ENCODE results near the gene ANKRD34B.
A peak's percentile ranks its signal among the peaks of the same experiment; 100 is the strongest.

ANKRD34B gene

DNA sequence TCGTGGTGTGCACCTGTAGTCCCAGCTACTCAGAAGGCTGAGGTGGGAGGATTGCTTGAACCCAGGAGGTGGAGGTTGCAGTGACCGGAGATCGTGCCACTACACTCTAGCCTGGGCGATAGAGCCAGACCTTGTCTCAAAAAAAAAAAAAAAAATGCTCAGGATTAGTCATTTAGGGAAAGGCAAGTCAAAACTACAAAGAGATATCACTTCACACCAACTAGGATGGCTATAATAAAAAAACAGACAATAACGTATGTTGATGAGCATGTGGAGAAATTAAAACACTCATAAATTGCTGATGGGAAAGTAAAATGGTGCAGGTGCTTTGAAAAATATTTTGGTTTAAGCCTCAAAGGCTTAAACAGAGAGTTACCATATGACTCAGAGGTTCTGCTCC, 6.3 kb upstream of the ANKRD34B start:
- Histone ChIP-seq H4K8ac (ENCODE audit: low read depth, low read length) (no peak overlapping the region), H3K23ac (ENCODE audit: low read depth, low read length, poor library complexity) (no peak overlapping the region), H3K14ac (ENCODE audit: low read length) (no peak overlapping the region), H3K18ac (ENCODE audit: low read length) (no peak overlapping the region), H3K4me3 (ENCODE audit: low read length in 2 of 2) (no peak overlapping the region), H3K9ac (ENCODE audit: low read depth, low read length, poor library complexity) (no peak overlapping the region), H2AFZ (ENCODE audit: low read length) (no peak overlapping the region), H3K36me3 (replicated peaks in 1 of 2; ENCODE audit: control insufficient read depth in 2 of 2, insufficient read depth in 2 of 2, low read length in 2 of 2) (no peaks in the 10 kb centered on the region), H3K27me3 (ENCODE audit: control insufficient read depth in 3 of 3, insufficient read depth in 3 of 3, low read depth in 1 of 3, low read length in 3 of 3) (peaks cover 0 to 35% (median 0%) of the 10 kb centered on the region in 3 experiments), H3K4me1 (ENCODE audit: control insufficient read depth in 2 of 2, insufficient read depth in 1 of 2, low read depth in 1 of 2, low read length in 2 of 2) (no peaks in the 10 kb centered on the region), H2BK5ac (ENCODE audit: low read length) (no peak overlapping the region), H3K79me1 (ENCODE audit: low read depth, low read length) (no peaks in the 10 kb centered on the region), H3K4ac (ENCODE audit: low read length) (no peak overlapping the region), H3K4me2 (ENCODE audit: insufficient read depth, low read length, poor library complexity, severe bottlenecking) (no peak overlapping the region), H3K27ac (replicated peaks; ENCODE audit: low read length) (no peak overlapping the region), H2BK12ac (ENCODE audit: low read length) (no peak overlapping the region), H3K9me3 (replicated peaks in 1 of 2; ENCODE audit: control insufficient read depth in 2 of 2, insufficient read depth in 1 of 2, low read depth in 1 of 2, low read length in 2 of 2) (no peaks in the 10 kb centered on the region), H2BK120ac (ENCODE audit: low read depth, low read length) (no peak overlapping the region), H2AK5ac (ENCODE audit: low read depth, low read length) (no peak overlapping the region), H4K91ac (ENCODE audit: low read depth, low read length, poor library complexity) (no peak overlapping the region), H2BK15ac (ENCODE audit: low read length) (no peak overlapping the region)
- DNase-seq (ENCODE audit: low spot score): no peak
- WGBS, 2 donors (ENCODE audit: extremely low coverage in 2 of 2, insufficient read length in 2 of 2, insufficient replicate concordance in 1 of 2): no CpG with 5 or more reads among the region's 5 CpGs

DNA sequence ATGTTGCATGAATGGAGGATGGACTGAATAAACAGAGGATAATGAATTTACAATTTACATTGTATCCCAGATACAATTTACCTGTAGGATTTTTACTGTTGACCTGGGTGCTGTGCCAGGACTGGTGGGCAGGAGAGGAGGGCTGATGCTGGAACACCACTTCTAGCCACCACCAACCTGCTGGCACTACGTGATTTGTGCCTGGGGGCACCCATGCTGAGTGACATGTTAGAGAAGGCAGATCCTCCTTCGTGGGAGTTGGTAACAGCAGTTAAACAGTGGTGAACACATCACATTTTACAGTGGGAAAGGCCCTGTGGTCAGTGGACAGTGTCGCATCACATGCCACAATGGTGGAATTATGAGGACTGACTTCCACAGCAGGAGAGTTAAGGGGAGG, 3.0 kb upstream of the ANKRD34B start:
- no peak overlapping the region for H2BK15ac ChIP-seq (ENCODE audit: low read length)
- no peak overlapping the region for H3K27ac ChIP-seq (replicated peaks; ENCODE audit: low read length)
- H3K9me3 ChIP-seq (replicated peaks in 1 of 2; ENCODE audit: control insufficient read depth in 2 of 2, insufficient read depth in 1 of 2, low read depth in 1 of 2, low read length in 2 of 2): no peaks in the 10 kb centered on the region
- peaks cover 2 to 3% of the 10 kb centered on the region in 2 donors for H3K4me1 ChIP-seq (ENCODE audit: control insufficient read depth in 2 of 2, insufficient read depth in 1 of 2, low read depth in 1 of 2, low read length in 2 of 2)
- H3K27me3 ChIP-seq (ENCODE audit: control insufficient read depth in 3 of 3, insufficient read depth in 3 of 3, low read depth in 1 of 3, low read length in 3 of 3): peaks cover 5 to 68% (median 25%) of the 10 kb centered on the region in 3 experiments
- H2BK5ac ChIP-seq (ENCODE audit: low read length): no peak overlapping the region
- no peak for DNase-seq (ENCODE audit: low spot score)
- H3K4me3 ChIP-seq (ENCODE audit: low read length in 2 of 2): no peak overlapping the region
- H3K23ac ChIP-seq (ENCODE audit: low read depth, low read length, poor library complexity): no peak overlapping the region
- no peak overlapping the region for H4K8ac ChIP-seq (ENCODE audit: low read depth, low read length)
- no peak overlapping the region for H4K91ac ChIP-seq (ENCODE audit: low read depth, low read length, poor library complexity)
- no peak overlapping the region for H3K14ac ChIP-seq (ENCODE audit: low read length)
- no peak overlapping the region for H2BK12ac ChIP-seq (ENCODE audit: low read length)
- H3K79me1 ChIP-seq (ENCODE audit: low read depth, low read length): no peaks in the 10 kb centered on the region
- H3K18ac ChIP-seq (ENCODE audit: low read length): no peak overlapping the region
- no peak overlapping the region for H2BK120ac ChIP-seq (ENCODE audit: low read depth, low read length)
- H3K36me3 ChIP-seq (replicated peaks in 1 of 2; ENCODE audit: control insufficient read depth in 2 of 2, insufficient read depth in 2 of 2, low read length in 2 of 2): no peaks in the 10 kb centered on the region
- WGBS, 2 donors (ENCODE audit: extremely low coverage in 2 of 2, insufficient read length in 2 of 2, insufficient replicate concordance in 1 of 2): no CpG with 5 or more reads among the region's 3 CpGs
- no peak overlapping the region for H3K9ac ChIP-seq (ENCODE audit: low read depth, low read length, poor library complexity)
- no peak overlapping the region for H3K4ac ChIP-seq (ENCODE audit: low read length)
- no peak overlapping the region for H2AK5ac ChIP-seq (ENCODE audit: low read depth, low read length)
- H2AFZ ChIP-seq (ENCODE audit: low read length): no peak overlapping the region
- H3K4me2 ChIP-seq (ENCODE audit: insufficient read depth, low read length, poor library complexity, severe bottlenecking): no peak overlapping the region

DNA sequence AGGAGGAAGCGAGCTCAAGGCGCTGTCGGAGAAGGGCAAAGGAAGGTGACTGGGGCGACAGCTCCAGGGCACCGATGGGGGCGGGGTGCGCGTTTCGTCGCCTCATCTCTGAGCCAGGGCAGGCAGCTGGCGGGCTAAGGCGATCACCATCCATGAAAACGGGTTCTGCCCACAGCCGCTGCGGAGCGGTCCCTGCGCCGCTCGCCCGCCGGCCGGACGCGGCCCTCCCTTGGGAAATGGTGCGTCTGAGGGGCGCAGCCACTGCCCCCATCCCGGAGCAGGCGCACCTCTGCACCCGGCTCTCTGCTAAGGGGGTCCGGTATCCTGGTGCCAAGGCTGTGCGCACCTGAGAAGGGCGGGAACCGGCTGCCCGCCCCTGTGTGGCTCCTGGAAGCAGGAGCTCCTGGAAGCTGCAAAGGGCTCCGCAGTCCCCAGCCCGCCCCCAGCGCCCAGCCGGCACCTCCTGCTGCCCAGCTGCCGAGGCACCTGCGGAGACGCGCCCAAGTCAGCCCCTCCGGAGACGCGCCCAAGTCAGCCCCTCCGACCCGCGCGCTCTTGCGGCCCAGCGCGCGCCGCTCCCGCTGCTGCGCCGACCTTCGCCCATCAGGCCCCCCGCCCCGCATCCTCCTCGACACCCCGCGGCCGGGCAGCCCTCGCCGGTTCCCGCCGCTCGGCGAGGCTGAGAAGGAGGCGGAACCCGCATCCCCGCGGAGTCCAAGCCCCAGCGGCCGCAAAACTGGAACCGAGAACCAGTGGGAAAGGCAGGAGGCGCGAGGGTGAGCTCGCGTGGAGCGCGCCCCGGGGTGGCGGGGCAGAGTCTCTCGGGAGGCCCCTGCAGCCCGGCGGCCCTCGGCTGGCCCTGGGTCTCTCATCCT, 757 bp downstream of the ANKRD34B start:
- Histone ChIP-seq H3K9ac (ENCODE audit: low read depth, low read length, poor library complexity) (peak overlapping the region; percentile 60), H3K18ac (ENCODE audit: low read length) (peak overlapping the region; percentile 89), H2AK5ac (ENCODE audit: low read depth, low read length) (no peak overlapping the region), H3K27me3 (ENCODE audit: control insufficient read depth in 3 of 3, insufficient read depth in 3 of 3, low read depth in 1 of 3, low read length in 3 of 3) (peaks cover 5 to 86% (median 27%) of the 10 kb centered on the region in 3 experiments), H3K36me3 (replicated peaks in 1 of 2; ENCODE audit: control insufficient read depth in 2 of 2, insufficient read depth in 2 of 2, low read length in 2 of 2) (no peaks in the 10 kb centered on the region), H3K4ac (ENCODE audit: low read length) (no peak overlapping the region), H3K79me1 (ENCODE audit: low read depth, low read length) (no peaks in the 10 kb centered on the region), H2BK12ac (ENCODE audit: low read length) (no peak overlapping the region), H2AFZ (ENCODE audit: low read length) (peak overlapping the region; percentile 97), H3K4me2 (ENCODE audit: insufficient read depth, low read length, poor library complexity, severe bottlenecking) (peak overlapping the region; percentile 99), H4K8ac (ENCODE audit: low read depth, low read length) (no peak overlapping the region), H3K23ac (ENCODE audit: low read depth, low read length, poor library complexity) (peak overlapping the region; percentile 77), H4K91ac (ENCODE audit: low read depth, low read length, poor library complexity) (no peak overlapping the region), H3K9me3 (replicated peaks in 1 of 2; ENCODE audit: control insufficient read depth in 2 of 2, insufficient read depth in 1 of 2, low read depth in 1 of 2, low read length in 2 of 2) (no peaks in the 10 kb centered on the region), H2BK15ac (ENCODE audit: low read length) (peak overlapping the region; percentile 60), H3K4me3 (ENCODE audit: low read length in 2 of 2) (peak overlapping the region; percentile 39 to 87), H2BK120ac (ENCODE audit: low read depth, low read length) (no peak overlapping the region), H3K14ac (ENCODE audit: low read length) (no peak overlapping the region), H3K27ac (replicated peaks; ENCODE audit: low read length) (no peak overlapping the region), H2BK5ac (ENCODE audit: low read length) (no peak overlapping the region), H3K4me1 (ENCODE audit: control insufficient read depth in 2 of 2, insufficient read depth in 1 of 2, low read depth in 1 of 2, low read length in 2 of 2) (peaks cover 2 to 3% of the 10 kb centered on the region in 2 donors)
- WGBS, 2 donors (ENCODE audit: extremely low coverage in 2 of 2, insufficient read length in 2 of 2, insufficient replicate concordance in 1 of 2): no CpG with 5 or more reads among the region's 89 CpGs
- peak; percentile 23 for DNase-seq (ENCODE audit: low spot score)

DNA sequence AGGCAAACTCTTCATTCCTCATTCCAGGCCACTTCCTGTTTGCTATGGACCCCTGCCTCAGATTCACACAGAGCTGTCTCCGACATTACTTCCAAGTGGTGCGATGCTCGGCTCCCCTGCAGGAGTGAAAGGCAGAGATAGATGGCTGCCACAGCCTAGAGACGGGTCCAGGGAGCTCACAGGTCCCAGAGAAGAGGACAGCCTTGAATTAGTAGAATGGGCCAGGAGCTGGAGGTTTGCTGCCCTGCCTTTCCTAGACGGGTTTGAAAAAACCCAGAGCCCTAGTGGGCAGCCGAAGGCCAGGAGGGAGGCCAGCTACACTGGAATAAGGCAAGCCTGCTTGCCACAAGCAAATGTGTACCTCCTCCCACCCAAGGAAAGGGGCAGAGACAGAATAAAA, 1.8 kb downstream of the ANKRD34B start:
- no peak for DNase-seq (ENCODE audit: low spot score)
- Histone ChIP-seq H2BK120ac (ENCODE audit: low read depth, low read length) (no peak overlapping the region), H3K4me1 (ENCODE audit: control insufficient read depth in 2 of 2, insufficient read depth in 1 of 2, low read depth in 1 of 2, low read length in 2 of 2) (peaks cover 2 to 3% of the 10 kb centered on the region in 2 donors), H3K4me2 (ENCODE audit: insufficient read depth, low read length, poor library complexity, severe bottlenecking) (no peak overlapping the region), H4K8ac (ENCODE audit: low read depth, low read length) (no peak overlapping the region), H3K79me1 (ENCODE audit: low read depth, low read length) (no peaks in the 10 kb centered on the region), H3K36me3 (replicated peaks in 1 of 2; ENCODE audit: control insufficient read depth in 2 of 2, insufficient read depth in 2 of 2, low read length in 2 of 2) (no peaks in the 10 kb centered on the region), H3K4ac (ENCODE audit: low read length) (no peak overlapping the region), H2BK12ac (ENCODE audit: low read length) (no peak overlapping the region), H3K27me3 (ENCODE audit: control insufficient read depth in 3 of 3, insufficient read depth in 3 of 3, low read depth in 1 of 3, low read length in 3 of 3) (peaks cover 5 to 82% (median 27%) of the 10 kb centered on the region in 3 experiments), H3K9ac (ENCODE audit: low read depth, low read length, poor library complexity) (no peak overlapping the region), H2BK5ac (ENCODE audit: low read length) (no peak overlapping the region), H3K23ac (ENCODE audit: low read depth, low read length, poor library complexity) (no peak overlapping the region), H4K91ac (ENCODE audit: low read depth, low read length, poor library complexity) (no peak overlapping the region), H2BK15ac (ENCODE audit: low read length) (no peak overlapping the region), H3K27ac (replicated peaks; ENCODE audit: low read length) (no peak overlapping the region), H3K18ac (ENCODE audit: low read length) (no peak overlapping the region), H3K4me3 (ENCODE audit: low read length in 2 of 2) (no peak overlapping the region), H3K14ac (ENCODE audit: low read length) (no peak overlapping the region), H2AFZ (ENCODE audit: low read length) (no peak overlapping the region), H2AK5ac (ENCODE audit: low read depth, low read length) (no peak overlapping the region), H3K9me3 (replicated peaks in 1 of 2; ENCODE audit: control insufficient read depth in 2 of 2, insufficient read depth in 1 of 2, low read depth in 1 of 2, low read length in 2 of 2) (no peaks in the 10 kb centered on the region)
- no CpG with 5 or more reads among the region's 6 CpGs for WGBS, 2 donors (ENCODE audit: extremely low coverage in 2 of 2, insufficient read length in 2 of 2, insufficient replicate concordance in 1 of 2)

All from neuronal stem cell (in vitro differentiated cells).